ENCODE data around the gene CCL23. TPM values are rescaled to one million over a fixed set of nuclear protein-coding genes. Genes with fewer than 3 reads are reported as not detected.

CCL23 gene
- not detected for polyA plus RNA-seq (2013, experiment 1 of 2)
- polyA plus RNA-seq (2013, experiment 2 of 2), result not detected

GRCh38 chr17:36017799-36018198, at the start of gene CCL23:
Gene CCL23 (minus strand): TSS chr17:36017972. CDS start chr17:36017897, 75 bp downstream.
- Histone ChIP-seq H3K23ac (ENCODE audit: low read length) (no peak within 1 kb of the TSS), H3K4me2 (ENCODE audit: low read length) (no peak within 1 kb of the TSS), H2BK15ac (replicated peaks; ENCODE audit: low read depth) (no peak within 1 kb of the TSS), H3K36me3 (ENCODE audit: control insufficient read depth, insufficient read depth, low read length) (no peaks in the 10 kb centered on the region), H3K18ac (ENCODE audit: low read length) (no peak within 1 kb of the TSS), H3K56ac (ENCODE audit: low read length) (no peak within 1 kb of the TSS), H4K5ac (ENCODE audit: low read length) (no peak within 1 kb of the TSS), H2AK5ac (ENCODE audit: low read length) (no peak within 1 kb of the TSS), H3K4me3 (ENCODE audit: low read length) (no peak within 1 kb of the TSS), H3K4ac (ENCODE audit: low read depth, low read length) (no peak within 1 kb of the TSS), H2BK120ac (ENCODE audit: low read depth, low read length) (no peak within 1 kb of the TSS), H3K27ac (ENCODE audit: low read depth, low read length) (no peak within 1 kb of the TSS), H3K79me2 (ENCODE audit: control insufficient read depth, insufficient read depth, low read length) (no peaks in the 10 kb centered on the region), H3K9ac (ENCODE audit: low read length) (no peak within 1 kb of the TSS), H2BK5ac (ENCODE audit: low read length) (no peak within 1 kb of the TSS), H3K4me1 (ENCODE audit: control insufficient read depth, low read depth, low read length) (no peaks in the 10 kb centered on the region), H3K79me1 (ENCODE audit: low read length) (no peaks in the 10 kb centered on the region), H4K8ac (ENCODE audit: low read depth, low read length) (no peak within 1 kb of the TSS), H3K27me3 (ENCODE audit: insufficient read depth, low read length, poor library complexity) (no peaks in the 10 kb centered on the region)
- WGBS (ENCODE audit: extremely low coverage, insufficient coverage, low lambda C conversion rate), result no CpG with 5 or more reads among the region's 6 CpGs
- DNase-seq, result no peak

GRCh38 chr17:36066365-36066985, 48.7 kb upstream of the CCL23 start:
- Histone ChIP-seq H3K4me3 (ENCODE audit: low read length) (no peak overlapping the region), H3K23ac (ENCODE audit: low read length) (no peak overlapping the region), H3K79me2 (ENCODE audit: control insufficient read depth, insufficient read depth, low read length) (no peaks in the 10 kb centered on the region), H3K27me3 (ENCODE audit: insufficient read depth, low read length, poor library complexity) (no peaks in the 10 kb centered on the region), H3K4me2 (ENCODE audit: low read length) (no peak overlapping the region), H3K18ac (ENCODE audit: low read length) (no peak overlapping the region), H4K8ac (ENCODE audit: low read depth, low read length) (no peak overlapping the region), H2AK5ac (ENCODE audit: low read length) (no peak overlapping the region), H3K79me1 (ENCODE audit: low read length) (no peaks in the 10 kb centered on the region), H3K56ac (ENCODE audit: low read length) (no peak overlapping the region), H2BK5ac (ENCODE audit: low read length) (no peak overlapping the region), H3K36me3 (ENCODE audit: control insufficient read depth, insufficient read depth, low read length) (no peaks in the 10 kb centered on the region), H3K4me1 (ENCODE audit: control insufficient read depth, low read depth, low read length) (no peaks in the 10 kb centered on the region), H3K4ac (ENCODE audit: low read depth, low read length) (no peak overlapping the region), H3K27ac (ENCODE audit: low read depth, low read length) (no peak overlapping the region), H2BK120ac (ENCODE audit: low read depth, low read length) (no peak overlapping the region), H3K9ac (ENCODE audit: low read length) (no peak overlapping the region), H2BK15ac (replicated peaks; ENCODE audit: low read depth) (no peak overlapping the region), H4K5ac (ENCODE audit: low read length) (no peak overlapping the region)
- WGBS (ENCODE audit: extremely low coverage, insufficient coverage, low lambda C conversion rate), result no CpG with 5 or more reads among the region's 6 CpGs
- DNase-seq, result no peak

DNA sequence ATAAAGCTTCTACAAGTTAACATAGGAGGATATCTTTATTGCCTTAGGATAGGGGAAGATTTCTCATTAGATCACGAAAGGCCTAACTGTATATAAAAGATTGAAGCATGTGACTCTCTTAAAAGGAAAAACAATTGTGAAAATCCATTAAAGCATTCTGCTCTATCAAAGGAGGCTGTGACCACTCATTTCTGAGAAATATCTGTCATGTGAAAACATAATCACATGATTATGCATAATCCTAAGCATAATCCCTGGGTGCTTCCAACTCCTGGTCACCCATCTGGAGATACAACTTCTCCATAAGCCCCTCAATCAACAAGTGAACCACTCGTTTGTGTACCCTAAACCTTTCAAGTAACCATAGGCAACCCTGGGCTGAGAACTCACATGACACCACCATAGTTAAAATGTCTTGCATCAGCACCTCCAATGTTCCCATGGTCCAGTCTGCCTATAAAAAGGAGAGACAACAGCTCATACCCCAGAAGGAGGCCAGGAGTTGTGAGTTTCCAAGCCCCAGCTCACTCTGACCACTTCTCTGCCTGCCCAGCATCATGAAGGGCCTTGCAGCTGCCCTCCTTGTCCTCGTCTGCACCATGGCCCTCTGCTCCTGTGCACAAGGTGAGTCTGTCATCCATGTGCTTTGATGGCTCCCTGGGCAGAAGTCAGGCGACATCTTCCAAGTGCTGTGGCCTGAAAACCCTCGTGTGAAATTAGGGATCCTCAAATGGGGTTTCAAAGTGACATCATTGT, 46.2 kb upstream of the CCL23 start, which contains the start of gene CCL18:
TSS of gene CCL18 (plus strand) at position 487 of the 756 bp plus-strand sequence. CDS start at position 558, 71 bp downstream.
- Histone ChIP-seq H3K36me3 (ENCODE audit: control insufficient read depth, insufficient read depth, low read length) (no peaks in the 10 kb centered on the region), H4K5ac (ENCODE audit: low read length) (no peak within 1 kb of the TSS), H3K79me2 (ENCODE audit: control insufficient read depth, insufficient read depth, low read length) (no peaks in the 10 kb centered on the region), H2BK15ac (replicated peaks; ENCODE audit: low read depth) (no peak within 1 kb of the TSS), H3K18ac (ENCODE audit: low read length) (no peak within 1 kb of the TSS), H3K79me1 (ENCODE audit: low read length) (no peaks in the 10 kb centered on the region), H3K4me2 (ENCODE audit: low read length) (no peak within 1 kb of the TSS), H3K9ac (ENCODE audit: low read length) (no peak within 1 kb of the TSS), H2BK120ac (ENCODE audit: low read depth, low read length) (no peak within 1 kb of the TSS), H3K27me3 (ENCODE audit: insufficient read depth, low read length, poor library complexity) (no peaks in the 10 kb centered on the region), H2BK5ac (ENCODE audit: low read length) (no peak within 1 kb of the TSS), H3K56ac (ENCODE audit: low read length) (no peak within 1 kb of the TSS), H3K27ac (ENCODE audit: low read depth, low read length) (no peak within 1 kb of the TSS), H4K8ac (ENCODE audit: low read depth, low read length) (no peak within 1 kb of the TSS), H3K4me1 (ENCODE audit: control insufficient read depth, low read depth, low read length) (no peaks in the 10 kb centered on the region), H3K23ac (ENCODE audit: low read length) (no peak within 1 kb of the TSS), H3K4ac (ENCODE audit: low read depth, low read length) (no peak within 1 kb of the TSS), H3K4me3 (ENCODE audit: low read length) (no peak within 1 kb of the TSS), H2AK5ac (ENCODE audit: low read length) (no peak within 1 kb of the TSS)
- no peak for DNase-seq
- WGBS (ENCODE audit: extremely low coverage, insufficient coverage, low lambda C conversion rate), result no CpG with 5 or more reads among the region's 5 CpGs

DNA sequence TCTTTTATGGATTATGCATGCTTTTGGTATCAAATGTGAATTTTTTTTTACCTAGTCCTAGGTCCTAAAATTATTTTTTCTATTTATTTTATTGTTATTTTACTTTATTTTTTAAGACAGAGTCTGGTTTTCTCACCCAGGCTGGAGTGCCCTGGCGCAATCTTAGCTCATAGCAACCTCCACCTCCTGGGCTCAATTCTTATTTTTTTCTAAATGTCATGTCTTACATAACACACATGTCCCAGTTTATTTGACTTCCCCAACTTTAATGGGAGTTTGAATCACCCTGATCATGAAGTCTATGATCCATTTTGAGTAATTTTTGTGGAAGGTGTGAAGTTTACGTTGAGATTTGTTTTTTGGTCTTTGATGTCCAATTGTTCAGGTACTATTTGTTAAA, 43.0 kb upstream of the CCL23 start:
- H3K9ac ChIP-seq (ENCODE audit: low read length), result no peak overlapping the region
- no peak overlapping the region for H2BK120ac ChIP-seq (ENCODE audit: low read depth, low read length)
- H4K8ac ChIP-seq (ENCODE audit: low read depth, low read length), result no peak overlapping the region
- H3K27me3 ChIP-seq (ENCODE audit: insufficient read depth, low read length, poor library complexity), result no peaks in the 10 kb centered on the region
- no peak overlapping the region for H3K4ac ChIP-seq (ENCODE audit: low read depth, low read length)
- no peak overlapping the region for H3K18ac ChIP-seq (ENCODE audit: low read length)
- H2AK5ac ChIP-seq (ENCODE audit: low read length), result no peak overlapping the region
- no peak overlapping the region for H3K56ac ChIP-seq (ENCODE audit: low read length)
- no peak overlapping the region for H3K23ac ChIP-seq (ENCODE audit: low read length)
- no peak overlapping the region for H3K4me3 ChIP-seq (ENCODE audit: low read length)
- no peaks in the 10 kb centered on the region for H3K36me3 ChIP-seq (ENCODE audit: control insufficient read depth, insufficient read depth, low read length)
- no peak overlapping the region for H4K5ac ChIP-seq (ENCODE audit: low read length)
- no peaks in the 10 kb centered on the region for H3K4me1 ChIP-seq (ENCODE audit: control insufficient read depth, low read depth, low read length)
- no peak for DNase-seq
- H3K79me1 ChIP-seq (ENCODE audit: low read length), result no peaks in the 10 kb centered on the region
- no peak overlapping the region for H3K27ac ChIP-seq (ENCODE audit: low read depth, low read length)
- no peak overlapping the region for H2BK15ac ChIP-seq (replicated peaks; ENCODE audit: low read depth)
- no peak overlapping the region for H3K4me2 ChIP-seq (ENCODE audit: low read length)
- no peaks in the 10 kb centered on the region for H3K79me2 ChIP-seq (ENCODE audit: control insufficient read depth, insufficient read depth, low read length)
- no peak overlapping the region for H2BK5ac ChIP-seq (ENCODE audit: low read length)
- WGBS (ENCODE audit: extremely low coverage, insufficient coverage, low lambda C conversion rate), result 100% methylated on average over 1 of the region's 2 CpGs

- WGBS (ENCODE audit: extremely low coverage, insufficient coverage, low lambda C conversion rate), result no CpG with 5 or more reads among the region's 7 CpGs
- Histone ChIP-seq H3K27me3 (ENCODE audit: insufficient read depth, low read length, poor library complexity) (no peaks in the 10 kb centered on the region), H4K5ac (ENCODE audit: low read length) (no peak overlapping the region), H3K27ac (ENCODE audit: low read depth, low read length) (no peak overlapping the region), H2BK15ac (replicated peaks; ENCODE audit: low read depth) (no peak overlapping the region), H3K18ac (ENCODE audit: low read length) (no peak overlapping the region), H4K8ac (ENCODE audit: low read depth, low read length) (no peak overlapping the region), H2AK5ac (ENCODE audit: low read length) (no peak overlapping the region), H3K4me3 (ENCODE audit: low read length) (no peak overlapping the region), H3K9ac (ENCODE audit: low read length) (no peak overlapping the region), H3K23ac (ENCODE audit: low read length) (no peak overlapping the region), H3K4me2 (ENCODE audit: low read length) (no peak overlapping the region), H3K36me3 (ENCODE audit: control insufficient read depth, insufficient read depth, low read length) (no peaks in the 10 kb centered on the region), H3K79me2 (ENCODE audit: control insufficient read depth, insufficient read depth, low read length) (no peaks in the 10 kb centered on the region), H3K4me1 (ENCODE audit: control insufficient read depth, low read depth, low read length) (no peaks in the 10 kb centered on the region), H2BK5ac (ENCODE audit: low read length) (no peak overlapping the region), H3K79me1 (ENCODE audit: low read length) (no peaks in the 10 kb centered on the region), H3K56ac (ENCODE audit: low read length) (no peak overlapping the region), H2BK120ac (ENCODE audit: low read depth, low read length) (no peak overlapping the region), H3K4ac (ENCODE audit: low read depth, low read length) (no peak overlapping the region)
- no peak for DNase-seq
Observed at GRCh38 chr17:36059406-36059805, 41.6 kb upstream of the CCL23 start.

All from mesendoderm (in vitro differentiated cells).